ENCODE results near the gene PBX4.

GRCh38 chr19:19523177-19523576, 95.3 kb downstream of the PBX4 start:
- no peak for TF ChIP-seq CTCF (IDR thresholded peaks at IDR 0.05; ENCODE audit: insufficient read depth, low read depth, low read length)
- TF ChIP-seq EZH2 (IDR thresholded peaks at IDR 0.05; ENCODE audit: insufficient read depth, low read length) = no peak

Data from astrocyte (in vitro differentiated cells and primary cell).